Skeletal muscle cell (primary cell): ENCODE results near the gene ASXL2.
"Not testable (repeated sequence)": the region's sequence is repeated elsewhere in the genome, so short reads cannot be mapped to it uniquely, and the experiment has no call there.

Source experiments
- DNase-seq: peaks from one replicate; pipeline ENCODE4 v3.0.0-alpha.2; 2010; ENCODE audit warnings: low read depth
- H3K4me3 ChIP-seq: 2 replicates; pipeline ENCODE4 v1.5.1; 2011; ENCODE audit warnings: low read depth, mild to moderate bottlenecking, control low read depth, low read length, moderate library complexity

ASXL2 gene

DNA sequence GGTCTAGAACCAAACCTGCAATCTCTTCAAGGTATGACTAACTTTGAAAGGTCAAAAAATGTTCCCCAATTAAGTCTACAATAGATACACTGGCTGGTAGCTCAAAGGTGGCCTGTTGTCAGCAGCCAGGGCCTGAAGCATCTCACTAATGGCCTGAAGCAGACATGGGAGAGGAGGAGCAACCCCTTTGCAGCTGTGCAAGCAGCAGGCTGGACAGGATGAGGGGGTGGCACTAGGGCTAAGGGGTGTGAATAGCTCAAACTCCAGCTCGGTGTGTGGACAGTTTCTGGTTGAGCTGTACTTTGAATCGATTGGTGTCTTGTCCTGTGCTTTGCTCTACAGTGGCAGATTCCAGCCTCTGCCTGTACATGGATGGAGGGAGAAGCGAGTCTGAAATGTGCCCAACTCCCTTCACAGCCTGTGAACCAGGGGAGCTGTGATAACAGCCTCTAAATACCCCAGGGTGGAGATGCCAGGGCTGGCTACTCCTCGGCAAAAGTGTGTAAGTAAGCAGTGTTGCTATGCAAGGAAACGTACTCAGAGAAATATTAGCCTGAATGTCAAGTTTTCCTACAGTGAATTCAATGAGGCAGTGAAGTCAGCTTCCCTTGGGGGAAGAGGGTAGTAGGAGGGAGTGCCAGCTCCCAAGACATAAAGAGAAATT lies 170.2 kb downstream of the ASXL2 start:
- no peak for DNase-seq
- no peak overlapping the region for H3K4me3 ChIP-seq

DNA sequence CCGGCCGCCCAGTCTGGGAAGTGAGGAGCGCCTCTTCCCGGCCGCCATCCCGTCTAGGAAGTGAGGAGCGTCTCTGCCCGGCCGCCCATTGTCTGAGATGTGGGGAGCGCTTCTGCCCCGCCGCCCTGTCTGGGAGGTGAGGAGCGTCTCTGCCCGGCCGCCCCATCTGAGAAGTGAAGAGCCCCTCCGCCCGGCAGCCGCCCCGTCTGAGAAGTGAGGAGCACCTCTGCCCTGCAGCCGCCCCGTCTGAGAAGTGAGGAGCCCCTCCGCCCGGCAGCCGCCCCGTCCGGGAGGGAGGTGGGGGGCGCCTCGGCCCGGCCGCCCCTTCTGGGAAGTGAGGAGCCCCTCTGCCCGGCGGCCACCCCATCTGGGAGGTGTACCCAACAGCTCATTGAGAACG lies 172.7 kb downstream of the ASXL2 start:
- not testable (repeated sequence) for H3K4me3 ChIP-seq, DNase-seq

DNA sequence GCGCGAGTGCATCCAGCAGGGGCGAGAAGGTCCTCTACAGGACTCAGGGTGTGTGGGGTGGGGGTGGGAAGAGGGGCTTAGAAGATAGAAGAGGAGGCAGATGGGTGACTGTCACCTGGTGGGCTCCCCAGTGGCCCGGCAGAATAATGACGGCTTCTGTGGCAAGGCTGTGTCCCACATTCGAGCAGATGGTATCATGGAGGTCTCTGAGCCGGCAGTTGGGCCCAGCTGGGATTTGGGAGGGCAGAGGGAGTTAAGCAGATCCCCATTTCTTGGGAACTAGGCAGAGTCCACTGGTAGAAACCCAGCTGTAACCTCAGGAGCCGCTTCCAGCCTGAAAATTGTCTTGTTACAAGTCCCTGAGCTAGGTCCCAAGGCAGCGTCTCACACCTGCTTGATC lies 176.5 kb downstream of the ASXL2 start:
- DNase-seq = no peak
- no peak overlapping the region for H3K4me3 ChIP-seq

DNA sequence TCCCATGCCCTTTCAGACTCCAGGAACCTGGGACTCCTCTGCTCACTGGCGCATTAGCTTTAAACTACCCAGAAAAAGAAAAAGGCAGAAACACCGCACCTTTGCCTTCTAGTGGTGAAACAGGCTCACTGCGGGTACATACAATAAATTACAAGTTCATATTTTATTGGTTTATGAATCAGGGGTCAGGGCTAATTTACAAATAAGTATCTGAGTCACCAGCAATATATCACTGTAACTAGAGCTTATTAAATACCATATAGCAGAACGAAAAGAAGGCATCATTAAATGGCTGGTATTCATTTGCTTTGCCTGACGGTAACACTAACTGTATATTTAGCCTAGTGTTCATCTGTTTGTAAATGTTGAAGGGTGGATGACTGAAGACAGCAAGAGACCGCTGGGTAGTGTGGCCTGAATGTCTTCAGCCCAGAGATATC lies 178.0 kb downstream of the ASXL2 start:
- H3K4me3 ChIP-seq = no peak overlapping the region
- DNase-seq = peak; percentile 11

DNA sequence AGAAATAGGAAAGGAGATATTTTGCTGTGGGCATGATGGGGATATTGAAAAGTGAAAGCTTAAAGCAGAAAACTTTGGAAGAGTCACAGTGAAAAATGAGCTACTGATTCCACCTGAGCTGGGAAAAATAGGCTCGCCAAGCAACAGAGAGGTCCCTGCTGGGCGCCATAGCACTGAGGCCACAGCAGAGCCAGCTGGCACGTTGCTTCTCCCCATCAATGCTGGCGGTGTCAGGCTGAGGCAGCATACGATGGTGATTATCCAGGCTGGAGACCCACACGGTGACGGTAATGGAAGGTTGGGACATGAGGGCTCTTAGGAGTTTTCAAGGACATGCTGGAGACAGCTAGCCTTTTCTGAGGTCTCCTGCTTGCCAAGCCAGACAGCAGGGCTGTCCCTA lies 179.1 kb downstream of the ASXL2 start:
- DNase-seq = no peak
- H3K4me3 ChIP-seq = no peak overlapping the region

DNA sequence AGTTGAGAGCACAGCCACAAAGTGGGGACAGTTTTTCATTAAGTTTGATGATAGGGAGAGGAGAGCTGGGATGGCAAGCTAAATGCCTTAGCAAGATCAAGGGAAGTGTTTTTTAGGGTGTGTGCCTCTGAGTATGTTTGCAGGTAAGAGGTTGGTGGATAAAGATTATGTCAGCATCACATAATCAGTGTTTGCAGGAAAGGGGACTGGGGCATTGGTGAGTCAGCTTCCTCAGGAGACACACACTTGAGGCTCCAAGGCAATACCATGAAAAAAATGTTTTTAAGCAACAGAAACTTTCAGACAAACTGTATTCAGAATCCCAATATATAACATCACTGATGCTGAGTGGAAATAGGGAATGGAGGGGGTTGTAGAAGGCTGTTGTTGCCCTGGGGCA lies 179.5 kb downstream of the ASXL2 start:
- no peak for DNase-seq
- no peak overlapping the region for H3K4me3 ChIP-seq

DNA sequence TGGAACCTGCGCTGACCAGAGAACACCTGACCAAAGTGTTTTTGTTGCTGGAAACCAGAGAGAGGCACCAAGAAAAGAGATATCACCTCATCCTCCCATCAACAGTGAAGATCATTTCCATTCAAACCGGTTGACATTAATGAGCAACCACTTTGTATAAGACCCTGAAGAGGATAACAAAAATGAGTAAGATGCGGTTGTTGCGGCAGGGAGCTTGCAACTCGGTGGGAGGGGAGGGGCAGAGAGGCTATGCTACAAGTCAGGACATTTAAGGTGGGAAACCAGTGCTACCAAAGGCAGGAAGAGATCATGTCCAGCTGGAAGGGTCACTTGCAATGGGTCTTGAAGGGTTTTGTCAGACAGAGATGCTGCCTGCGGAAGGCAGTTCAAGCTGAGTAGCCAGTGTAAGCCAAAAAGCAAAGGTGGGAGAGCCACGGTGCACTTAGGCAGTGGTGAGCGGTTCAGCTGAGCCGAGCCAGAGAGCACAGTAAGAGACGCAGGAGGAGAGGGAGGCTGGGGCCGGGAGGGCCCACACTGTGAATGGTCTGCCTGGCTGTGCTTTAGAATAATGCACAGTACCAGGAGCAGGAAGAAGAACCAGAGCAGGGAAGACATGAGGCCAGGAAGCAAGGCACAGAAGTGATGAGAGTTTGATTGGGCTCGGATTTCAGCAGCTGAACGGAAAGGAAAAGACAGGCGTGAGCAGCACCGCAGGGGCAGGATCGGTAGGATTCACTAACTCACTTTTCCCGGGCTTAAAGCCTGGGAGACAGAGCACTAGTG lies 180.5 kb downstream of the ASXL2 start:
- no peak overlapping the region for H3K4me3 ChIP-seq
- no peak for DNase-seq

DNA sequence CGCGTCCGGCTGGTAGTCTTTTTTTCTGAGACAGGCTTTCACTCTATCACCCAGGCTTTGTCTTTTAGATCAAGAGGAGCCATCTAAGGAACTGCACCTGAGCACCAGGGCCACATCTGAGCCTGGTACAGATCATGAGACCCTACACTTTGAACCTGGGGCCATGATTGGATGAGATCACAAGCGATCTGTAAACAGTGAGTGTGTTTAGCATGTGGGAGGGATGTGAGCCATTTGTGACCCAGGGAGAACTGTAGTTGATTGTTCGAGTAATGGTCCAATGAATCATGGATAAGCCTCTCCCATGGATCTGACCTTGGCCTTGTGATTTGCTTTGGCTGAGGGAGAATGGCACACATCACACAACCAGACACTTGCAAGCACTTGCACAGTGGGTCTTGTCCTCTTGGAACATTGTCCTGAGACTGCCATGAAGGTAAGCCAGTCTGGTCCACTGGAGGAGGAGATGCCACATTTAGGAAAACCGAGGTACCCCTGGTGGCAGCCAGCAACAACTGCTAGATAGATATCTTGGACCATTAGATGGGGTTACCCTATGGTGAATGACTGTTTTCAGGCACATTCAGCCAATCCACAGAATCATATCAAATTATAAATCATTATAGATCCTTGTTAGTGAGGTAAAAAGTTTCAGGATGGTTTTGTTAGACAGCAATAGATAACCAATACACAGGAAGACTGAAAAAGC lies 185.4 kb downstream of the ASXL2 start:
- no peak for DNase-seq
- no peak overlapping the region for H3K4me3 ChIP-seq

DNA sequence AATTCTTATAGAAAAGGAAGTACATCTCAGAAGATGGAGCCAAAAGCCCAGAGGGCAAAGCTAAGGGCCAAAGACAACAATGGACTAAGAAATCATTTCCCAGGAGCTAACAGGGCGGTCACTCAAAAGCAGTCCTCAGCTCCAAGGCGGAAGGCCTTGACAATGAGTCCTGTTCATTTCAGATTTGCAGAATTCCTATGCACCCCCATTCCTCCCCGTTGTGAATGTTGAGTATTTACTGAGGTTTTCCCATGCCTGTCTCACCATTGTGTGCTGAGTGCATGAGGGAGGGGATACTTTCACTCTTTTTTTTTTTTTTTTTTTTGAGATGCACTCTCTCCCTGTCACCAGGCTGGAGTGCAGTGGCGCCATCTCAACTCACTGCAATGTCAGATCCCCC lies 186.1 kb downstream of the ASXL2 start:
- no peak overlapping the region for H3K4me3 ChIP-seq
- DNase-seq = no peak

DNA sequence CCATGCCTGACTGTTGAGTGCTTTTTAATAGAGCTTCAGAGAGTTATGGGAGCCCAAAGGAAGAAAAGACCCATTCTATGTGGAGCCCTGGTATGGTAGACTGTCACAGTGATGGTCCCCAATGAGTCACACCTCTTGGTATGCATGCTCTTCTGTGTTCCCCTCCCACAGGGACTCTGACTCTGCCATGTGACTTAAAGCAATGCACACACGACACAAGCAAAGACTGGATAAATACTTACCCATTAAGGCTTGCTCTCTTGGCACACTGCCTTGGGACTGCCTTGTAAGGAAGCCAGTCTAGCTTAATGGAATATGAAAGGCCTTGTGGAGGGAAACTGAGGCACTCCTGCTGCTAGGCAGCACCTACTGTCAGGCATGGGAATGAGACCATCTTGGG lies 188.2 kb downstream of the ASXL2 start:
- DNase-seq = no peak
- H3K4me3 ChIP-seq = no peak overlapping the region

DNA sequence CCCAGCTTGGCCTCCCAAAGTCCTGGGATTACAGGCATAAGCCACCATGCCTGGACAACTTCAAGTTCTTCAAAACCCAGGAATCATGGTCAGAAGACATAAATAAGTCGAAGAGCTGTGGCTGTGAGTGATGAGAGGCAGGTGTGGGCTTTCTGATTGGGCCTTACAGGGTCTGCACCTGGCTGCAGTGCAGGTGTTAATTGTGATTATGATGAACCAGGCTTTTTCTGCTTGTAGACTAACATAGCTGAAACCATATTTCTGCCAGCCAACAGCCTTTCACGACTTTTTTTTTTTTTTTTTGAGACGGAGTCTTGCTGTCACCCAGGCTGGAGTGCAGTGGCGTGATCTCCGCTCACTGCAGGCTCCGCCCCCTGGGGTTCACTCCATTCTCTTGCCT lies 190.1 kb downstream of the ASXL2 start:
- DNase-seq = no peak
- H3K4me3 ChIP-seq = no peak overlapping the region

DNA sequence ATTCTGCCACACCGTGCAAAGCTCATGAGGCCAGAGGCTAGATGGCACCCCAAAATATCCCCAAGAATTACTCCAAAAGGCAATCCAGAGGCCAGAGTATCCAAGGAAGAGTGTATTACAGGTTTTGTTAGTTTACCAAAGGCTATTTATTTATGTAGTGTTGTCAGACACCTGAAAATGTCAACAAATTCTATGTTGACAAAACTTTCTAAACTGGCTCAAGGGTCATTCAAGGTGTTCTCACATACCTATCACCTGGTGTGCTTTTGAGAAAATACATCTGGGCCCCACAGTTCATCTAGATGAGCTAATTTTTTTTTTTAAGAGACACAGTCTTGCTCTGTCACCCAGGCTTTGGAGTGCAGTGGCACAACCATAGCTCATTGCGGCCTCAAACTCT lies 192.5 kb downstream of the ASXL2 start:
- H3K4me3 ChIP-seq = no peak overlapping the region
- DNase-seq = no peak

DNA sequence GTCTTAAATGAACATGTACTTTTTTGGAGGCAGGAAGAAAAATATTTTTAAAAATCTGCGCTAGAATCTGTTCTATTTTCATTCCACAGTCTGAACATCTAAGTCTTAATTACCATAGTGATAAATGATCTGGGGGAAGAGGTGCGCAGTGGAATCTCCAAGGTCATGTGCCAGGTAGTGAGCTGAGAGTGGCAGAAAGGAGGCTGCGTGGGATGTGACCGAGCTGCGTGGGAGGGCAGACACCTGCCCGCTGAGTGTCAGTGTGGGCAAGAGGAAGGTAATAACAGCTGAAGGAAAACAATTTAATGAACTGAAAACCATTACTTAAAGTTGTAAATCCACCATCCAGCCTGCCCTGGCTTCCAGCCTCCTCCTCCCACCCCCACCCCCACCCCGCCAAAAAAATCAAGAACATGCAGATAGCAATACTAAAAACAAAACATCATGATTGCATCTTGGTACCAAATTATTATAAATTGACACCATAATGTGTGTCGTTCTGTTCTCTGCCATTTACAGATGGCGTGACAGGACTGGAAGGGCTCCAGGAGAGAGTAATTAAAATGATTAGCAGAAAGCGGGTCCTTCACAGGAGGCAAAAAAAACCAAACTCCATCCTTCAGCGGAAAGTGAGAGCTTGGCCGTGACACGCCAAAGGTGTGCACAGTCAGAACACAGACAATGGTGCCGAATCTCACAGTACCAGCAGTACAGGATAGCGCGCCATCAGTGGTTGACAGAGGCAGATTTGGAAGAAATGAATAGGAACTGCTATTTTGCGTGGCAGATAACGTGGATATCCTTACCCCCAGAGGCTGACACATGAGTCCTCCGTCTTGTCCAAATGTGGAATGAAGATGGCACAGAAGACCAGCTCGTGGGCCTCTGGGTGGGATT lies 193.5 kb downstream of the ASXL2 start:
- no peak for DNase-seq
- no peak overlapping the region for H3K4me3 ChIP-seq
